K562 (cell line): ENCODE results near the gene KCNA1.

Source experiments
- POLR2A ChIP-seq: fragments of 450-650 bp; conservative IDR thresholded peaks from 2 replicates; pipeline ENCODE4 v1.6.1; 2016
- SMARCA4 ChIP-seq: fragments of 450-650 bp; IDR thresholded peaks from 2 replicates; pipeline ENCODE4 v1.6.1; 2016
- SMARCE1 ChIP-seq: fragments of 450-650 bp; IDR thresholded peaks from 2 replicates; pipeline ENCODE4 v1.7.1; 2016; ENCODE audit warnings: mild to moderate bottlenecking
- ZNF121 ChIP-seq: sonication (generic); formaldehyde crosslinking; conservative IDR thresholded peaks from 2 replicates; pipeline ENCODE4 v1.8.0; 2022; ENCODE audit warnings: missing genetic modification reagents

GRCh38 chr12:4961311-4961710 is 51.6 kb downstream of the KCNA1 start:
- no peak for TF ChIP-seq POLR2A
- no peak for TF ChIP-seq ZNF121 (CRISPR knock-in tag)
- no peak for TF ChIP-seq SMARCE1
- TF ChIP-seq SMARCA4 = no peak
